PC-3 (cell line): ENCODE results near the gene OPN1MW3.
"Not testable (repeated sequence)": the region's sequence is repeated elsewhere in the genome, so short reads cannot be mapped to it uniquely, and the experiment has no call there.

Experiments
- EZH2 ChIP-seq: fragments of 300-600 bp; sonication (generic); IDR thresholded peaks from one replicate; pipeline ENCODE4 v1.6.1; 2017; ENCODE audit warnings: antibody characterized with exemption, mild to moderate bottlenecking, low read length; ENCODE audit not compliant: unreplicated experiment
- EZH2phosphoT487 ChIP-seq: fragments of 300-600 bp; sonication (generic); IDR thresholded peaks from 2 replicates; pipeline ENCODE4 v1.6.1; 2018; ENCODE audit warnings: mild to moderate bottlenecking, antibody characterized with exemption, low read length, borderline replicate concordance
- TF ChIP-seq, protein P1 (sequence below): fragments of 300-600 bp; sonication (generic); conservative IDR thresholded peaks from 2 replicates; pipeline ENCODE4 v1.5.1; 2017; ENCODE audit warnings: antibody characterized with exemption, low read depth, mild to moderate bottlenecking, low read length

DNA sequence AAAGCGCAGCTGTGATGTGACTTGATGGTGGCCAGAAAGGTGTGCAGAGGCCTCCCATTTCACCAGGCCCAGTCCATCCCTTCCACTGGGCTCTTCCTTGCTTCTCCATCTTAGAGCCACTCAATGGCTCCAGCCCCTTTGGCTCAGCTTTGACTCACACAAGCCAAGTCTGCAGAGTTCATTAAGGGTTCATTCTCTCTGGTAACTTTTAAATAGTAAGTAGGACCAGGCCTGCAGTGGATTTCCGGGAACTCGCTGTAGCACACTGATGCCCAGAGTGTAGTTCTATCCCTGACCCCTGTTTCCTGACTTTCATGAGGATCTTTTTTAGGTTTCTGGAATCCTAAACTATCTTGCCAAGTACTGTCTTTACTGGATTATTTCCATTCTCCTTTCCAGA lies 25.9 kb upstream of the OPN1MW3 start:
- TF ChIP-seq, protein P1, sequence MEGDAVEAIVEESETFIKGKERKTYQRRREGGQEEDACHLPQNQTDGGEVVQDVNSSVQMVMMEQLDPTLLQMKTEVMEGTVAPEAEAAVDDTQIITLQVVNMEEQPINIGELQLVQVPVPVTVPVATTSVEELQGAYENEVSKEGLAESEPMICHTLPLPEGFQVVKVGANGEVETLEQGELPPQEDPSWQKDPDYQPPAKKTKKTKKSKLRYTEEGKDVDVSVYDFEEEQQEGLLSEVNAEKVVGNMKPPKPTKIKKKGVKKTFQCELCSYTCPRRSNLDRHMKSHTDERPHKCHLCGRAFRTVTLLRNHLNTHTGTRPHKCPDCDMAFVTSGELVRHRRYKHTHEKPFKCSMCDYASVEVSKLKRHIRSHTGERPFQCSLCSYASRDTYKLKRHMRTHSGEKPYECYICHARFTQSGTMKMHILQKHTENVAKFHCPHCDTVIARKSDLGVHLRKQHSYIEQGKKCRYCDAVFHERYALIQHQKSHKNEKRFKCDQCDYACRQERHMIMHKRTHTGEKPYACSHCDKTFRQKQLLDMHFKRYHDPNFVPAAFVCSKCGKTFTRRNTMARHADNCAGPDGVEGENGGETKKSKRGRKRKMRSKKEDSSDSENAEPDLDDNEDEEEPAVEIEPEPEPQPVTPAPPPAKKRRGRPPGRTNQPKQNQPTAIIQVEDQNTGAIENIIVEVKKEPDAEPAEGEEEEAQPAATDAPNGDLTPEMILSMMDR = not testable (repeated sequence)
- not testable (repeated sequence) for TF ChIP-seq EZH2, EZH2phosphoT487
